HG02798 (cell line): ENCODE measurements around the gene SIPA1.
"Not testable (repeated sequence)": the region's sequence is repeated elsewhere in the genome, so short reads cannot be mapped to it uniquely, and the experiment has no call there.

Experiments used
- ATAC-seq: cut with Tn5 transposase; IDR thresholded peaks from one replicate; pipeline ENCODE4 v1.9.1; 2021; ENCODE audit warnings: mild to moderate bottlenecking; ENCODE audit not compliant: unreplicated experiment, poor library complexity

The SIPA1 gene

DNA sequence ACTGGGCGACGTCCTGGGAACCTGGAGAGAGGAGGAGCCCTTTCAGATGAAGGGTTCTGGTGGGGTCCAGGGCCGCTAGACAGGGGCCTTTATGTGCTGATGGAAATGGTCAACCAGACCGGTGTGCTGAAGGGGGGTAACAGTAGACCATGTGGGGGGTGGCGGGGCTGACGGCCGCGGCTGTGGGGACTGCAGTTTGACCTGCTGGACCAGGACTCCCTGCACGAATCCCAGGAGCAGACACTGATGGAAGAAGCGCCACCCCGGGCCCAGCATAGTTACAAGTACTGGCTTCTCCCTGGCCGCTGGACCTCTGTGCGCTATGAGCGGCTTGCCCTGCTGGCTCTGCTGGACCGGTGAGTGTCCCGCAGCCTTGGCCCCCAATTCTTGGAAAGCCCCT is 15.9 kb upstream of the SIPA1 start:
- no peak for ATAC-seq

DNA sequence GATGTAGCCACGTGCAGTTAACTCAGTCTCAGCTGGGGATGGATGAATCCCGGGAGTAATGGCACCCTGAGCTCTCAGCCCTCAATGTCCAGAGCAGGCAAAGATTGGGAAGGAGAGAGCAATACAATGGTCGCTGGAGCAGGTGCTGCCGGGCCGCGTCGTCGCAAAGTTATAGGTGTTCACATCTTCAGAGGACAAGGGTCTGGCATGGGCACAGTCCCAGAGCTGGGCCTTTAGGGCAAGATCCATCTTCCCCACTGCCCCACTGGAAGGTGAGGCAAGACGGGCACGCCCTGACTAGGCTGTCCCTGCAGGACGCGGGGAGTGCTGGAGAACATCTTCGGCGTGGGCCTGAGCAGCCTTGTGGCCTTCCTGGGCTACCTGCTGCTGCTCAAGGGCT is 14.7 kb upstream of the SIPA1 start:
- ATAC-seq = no peak

DNA sequence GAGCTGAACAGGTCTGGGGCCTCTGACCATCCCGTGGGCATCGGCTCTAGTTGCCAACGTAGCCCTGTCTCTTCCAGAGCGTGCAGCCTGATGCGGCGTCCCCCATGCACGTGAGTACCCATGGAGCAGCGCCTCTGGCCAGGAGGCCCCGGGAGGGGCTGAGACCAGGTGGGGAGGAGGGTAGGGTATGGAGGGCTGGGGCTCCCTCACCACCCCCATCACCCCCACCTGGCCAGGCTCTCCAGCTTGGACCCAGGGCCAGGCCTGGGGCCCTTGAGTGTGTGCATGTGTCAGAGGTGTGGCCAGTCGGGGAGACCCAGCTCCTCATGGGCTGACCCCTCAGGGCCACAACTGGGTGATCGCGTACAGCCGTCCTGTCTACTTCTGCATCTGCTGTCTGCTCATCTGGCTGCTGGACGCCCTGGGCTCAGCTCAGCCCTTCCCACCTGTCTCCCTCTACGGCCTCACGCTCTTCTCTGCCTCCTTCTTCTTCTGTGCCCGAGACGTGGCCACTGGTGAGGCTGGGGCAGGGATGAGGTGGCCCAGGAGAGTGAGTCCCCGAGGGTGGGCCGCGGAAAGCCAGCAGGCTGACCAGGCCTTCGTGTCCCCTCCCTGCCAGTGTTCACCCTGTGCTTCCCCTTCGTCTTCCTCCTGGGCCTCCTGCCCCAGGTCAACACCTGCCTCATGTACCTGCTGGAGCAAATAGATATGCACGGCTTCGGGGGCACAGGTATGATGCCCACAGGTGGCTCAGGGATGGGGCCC is 13.9 kb upstream of the SIPA1 start:
- ATAC-seq = no peak

DNA sequence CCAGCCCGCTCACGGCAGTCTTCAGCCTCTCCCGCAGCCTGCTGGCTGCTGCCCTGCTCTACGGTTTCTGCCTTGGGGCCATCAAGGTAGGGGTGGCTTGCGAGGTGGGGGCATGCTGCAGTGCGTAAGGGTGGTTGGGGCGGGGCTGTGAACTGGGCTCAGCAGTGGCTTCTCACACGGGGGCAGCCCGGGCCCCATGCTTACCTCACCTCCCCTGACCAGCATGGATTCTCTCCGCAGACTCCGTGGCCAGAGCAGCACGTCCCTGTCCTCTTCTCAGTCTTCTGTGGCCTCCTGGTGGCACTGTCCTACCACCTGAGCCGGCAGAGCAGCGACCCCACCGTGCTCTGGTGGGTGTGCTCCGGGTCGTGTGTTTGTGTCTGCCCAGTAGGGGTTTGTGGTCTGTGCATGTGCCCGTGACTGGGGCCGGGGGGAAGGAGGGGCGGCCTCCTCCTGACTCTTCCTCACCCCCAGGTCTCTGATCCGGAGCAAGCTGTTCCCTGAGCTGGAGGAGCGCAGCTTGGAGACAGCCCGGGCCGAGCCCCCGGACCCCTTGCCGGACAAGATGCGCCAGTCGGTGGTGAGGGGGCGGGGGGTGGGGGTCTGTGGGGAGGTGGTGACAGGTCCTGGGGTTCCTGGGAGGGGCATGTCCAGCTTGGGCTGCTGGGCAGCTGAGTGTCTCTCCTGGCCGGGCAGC is 12.8 kb upstream of the SIPA1 start:
- ATAC-seq = no peak

DNA sequence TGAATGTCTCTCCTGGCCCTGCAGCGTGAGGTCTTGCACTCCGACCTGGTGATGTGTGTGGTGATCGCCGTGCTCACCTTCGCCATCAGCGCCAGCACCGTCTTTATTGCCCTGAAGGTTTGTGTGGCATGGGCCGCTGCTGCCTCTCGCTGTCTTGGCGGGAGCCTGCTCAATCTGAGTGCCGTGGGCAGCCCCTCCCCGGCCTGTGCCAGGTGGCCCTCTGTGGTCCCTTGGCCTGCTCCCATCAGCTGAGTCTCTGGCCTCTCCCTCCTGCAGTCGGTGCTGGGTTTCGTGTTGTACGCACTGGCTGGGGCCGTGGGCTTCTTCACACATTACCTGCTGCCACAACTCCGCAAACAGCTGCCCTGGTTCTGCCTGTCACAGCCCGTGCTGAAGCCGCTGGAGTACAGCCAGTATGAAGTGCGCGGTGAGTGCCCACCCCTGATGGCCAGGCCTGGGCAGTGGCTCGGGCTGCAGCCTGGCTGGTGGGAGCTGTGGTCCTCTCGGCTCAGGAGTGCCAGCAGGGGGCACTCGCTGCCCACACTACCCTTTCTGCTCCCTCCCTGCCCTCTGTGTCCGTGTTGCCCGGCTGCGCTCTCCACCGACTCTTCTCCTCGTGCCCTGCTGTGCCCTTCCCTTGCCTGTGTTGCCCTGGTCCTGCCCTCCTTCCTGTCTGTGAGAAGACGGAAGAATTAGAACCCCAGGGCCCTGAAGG is 12.1 kb upstream of the SIPA1 start:
- ATAC-seq = no peak

DNA sequence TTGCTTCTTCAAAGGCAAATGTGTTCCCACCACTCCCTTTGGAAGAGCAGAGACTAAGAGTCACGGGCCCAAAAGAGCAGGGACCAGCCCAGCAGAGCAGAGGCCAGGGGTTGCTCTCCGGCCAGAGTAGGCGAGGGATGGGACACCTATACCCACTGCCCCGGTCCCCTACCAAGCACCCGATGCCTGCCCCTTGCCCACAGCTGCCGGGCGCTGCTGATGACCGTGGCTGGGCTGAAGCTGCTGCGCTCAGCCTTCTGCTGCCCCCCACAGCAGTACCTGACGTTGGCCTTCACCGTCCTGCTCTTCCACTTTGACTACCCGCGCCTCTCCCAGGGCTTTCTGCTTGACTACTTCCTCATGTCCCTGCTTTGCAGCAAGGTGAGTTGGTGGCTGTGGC is 10.7 kb upstream of the SIPA1 start:
- ATAC-seq = no peak

DNA sequence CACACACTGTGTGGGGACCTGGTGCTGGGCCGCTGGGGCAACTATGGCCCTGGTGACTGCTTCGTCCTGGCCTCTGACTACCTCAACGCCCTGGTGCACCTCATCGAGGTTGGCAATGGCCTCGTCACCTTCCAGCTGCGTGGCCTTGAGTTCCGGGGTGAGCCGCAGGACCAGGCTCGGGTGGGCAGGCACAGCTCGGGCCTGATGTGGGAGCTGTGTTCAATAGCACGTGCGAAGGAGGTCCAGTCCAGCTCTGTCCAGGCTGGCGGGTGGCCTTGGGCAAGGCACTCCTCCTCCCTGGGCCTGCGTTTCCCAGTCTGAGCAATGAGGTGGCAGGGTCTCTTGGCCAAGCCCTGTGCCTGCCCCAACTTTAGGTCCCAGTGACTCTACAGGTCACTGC is 8.3 kb upstream of the SIPA1 start:
- no peak for ATAC-seq

DNA sequence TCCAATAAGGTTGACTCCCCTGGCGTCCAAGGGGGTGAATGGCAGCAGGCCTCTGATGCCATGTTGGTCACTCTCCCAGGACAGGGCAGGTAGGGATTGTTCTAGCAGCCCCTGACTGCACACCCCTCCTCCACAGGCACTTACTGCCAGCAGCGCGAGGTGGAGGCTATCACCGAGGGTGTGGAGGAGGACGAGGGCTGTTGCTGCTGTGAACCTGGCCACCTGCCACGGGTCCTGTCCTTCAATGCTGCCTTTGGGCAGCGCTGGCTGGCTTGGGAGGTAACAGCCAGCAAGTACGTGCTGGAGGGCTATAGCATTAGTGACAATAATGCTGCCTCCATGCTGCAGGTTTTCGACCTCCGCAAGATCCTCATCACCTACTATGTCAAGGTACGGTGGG is 7.7 kb upstream of the SIPA1 start:
- no peak for ATAC-seq

DNA sequence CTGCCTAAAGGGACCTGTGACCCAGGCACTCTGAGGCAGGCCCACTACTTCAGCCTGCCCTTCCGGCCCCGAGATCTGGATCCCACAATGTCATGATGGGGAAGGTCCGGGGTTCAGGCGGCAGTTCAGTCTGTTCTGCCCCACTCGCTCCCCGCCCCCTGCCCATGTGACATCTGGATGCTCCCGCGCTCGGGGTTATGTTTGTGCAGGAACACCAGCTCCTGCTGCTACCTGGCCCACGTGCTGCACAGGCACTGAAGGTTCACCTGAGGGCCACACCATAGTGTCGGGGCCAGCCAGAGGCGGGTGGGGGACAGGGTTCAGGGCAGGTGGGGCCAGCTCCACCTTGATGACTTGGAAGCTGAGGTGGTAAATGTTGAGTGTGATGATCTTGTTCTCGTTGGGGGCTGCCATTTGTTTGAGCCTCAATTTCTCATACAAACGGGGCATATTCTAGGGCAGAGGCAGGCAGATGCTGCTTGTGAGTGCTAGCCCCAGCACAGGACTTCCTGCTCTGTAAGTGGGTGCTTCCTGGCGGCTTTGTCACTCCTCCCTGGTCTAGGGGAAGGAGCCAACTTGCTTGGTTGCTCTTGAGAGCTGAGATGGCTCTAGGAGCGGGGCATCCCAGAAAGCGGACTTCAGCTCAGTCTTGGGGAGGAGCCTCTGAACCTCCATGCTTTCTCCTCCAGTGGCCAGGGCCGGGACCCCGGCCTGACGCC is 4.4 kb upstream of the SIPA1 start:
- no peak for ATAC-seq

DNA sequence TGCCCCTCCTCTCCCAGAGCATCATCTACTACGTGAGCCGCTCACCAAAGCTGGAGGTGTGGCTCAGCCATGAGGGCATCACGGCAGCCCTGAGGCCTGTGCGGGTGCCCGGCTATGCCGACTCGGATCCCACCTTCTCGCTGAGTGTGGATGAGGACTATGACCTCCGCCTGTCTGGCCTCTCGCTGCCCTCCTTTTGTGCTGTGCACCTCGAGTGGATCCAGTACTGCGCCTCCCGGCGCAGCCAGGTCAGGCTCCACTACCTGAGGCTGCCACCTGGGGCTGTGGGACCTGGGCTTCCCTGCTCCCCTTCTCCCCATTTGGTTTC is 3.8 kb upstream of the SIPA1 start:
- ATAC-seq = no peak

DNA sequence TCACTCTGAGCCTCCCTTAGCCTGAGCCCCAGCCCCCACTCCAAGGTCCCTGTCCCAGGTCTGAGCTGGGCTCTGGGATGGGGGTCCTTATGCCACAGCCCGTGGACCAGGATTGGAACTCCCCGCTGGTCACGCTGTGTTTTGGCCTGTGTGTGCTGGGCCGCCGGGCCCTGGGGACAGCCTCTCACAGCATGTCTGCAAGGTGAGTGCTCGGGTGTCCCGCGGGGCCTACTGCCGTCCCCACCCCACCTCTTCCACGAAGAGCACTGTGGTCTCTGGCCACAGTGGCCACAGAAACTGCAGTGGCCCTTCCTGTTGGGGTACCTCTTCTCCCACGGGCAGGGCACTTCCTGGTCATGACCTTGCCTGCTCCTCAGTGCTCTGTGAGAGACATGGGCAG is 3.5 kb upstream of the SIPA1 start:
- ATAC-seq = no peak

DNA sequence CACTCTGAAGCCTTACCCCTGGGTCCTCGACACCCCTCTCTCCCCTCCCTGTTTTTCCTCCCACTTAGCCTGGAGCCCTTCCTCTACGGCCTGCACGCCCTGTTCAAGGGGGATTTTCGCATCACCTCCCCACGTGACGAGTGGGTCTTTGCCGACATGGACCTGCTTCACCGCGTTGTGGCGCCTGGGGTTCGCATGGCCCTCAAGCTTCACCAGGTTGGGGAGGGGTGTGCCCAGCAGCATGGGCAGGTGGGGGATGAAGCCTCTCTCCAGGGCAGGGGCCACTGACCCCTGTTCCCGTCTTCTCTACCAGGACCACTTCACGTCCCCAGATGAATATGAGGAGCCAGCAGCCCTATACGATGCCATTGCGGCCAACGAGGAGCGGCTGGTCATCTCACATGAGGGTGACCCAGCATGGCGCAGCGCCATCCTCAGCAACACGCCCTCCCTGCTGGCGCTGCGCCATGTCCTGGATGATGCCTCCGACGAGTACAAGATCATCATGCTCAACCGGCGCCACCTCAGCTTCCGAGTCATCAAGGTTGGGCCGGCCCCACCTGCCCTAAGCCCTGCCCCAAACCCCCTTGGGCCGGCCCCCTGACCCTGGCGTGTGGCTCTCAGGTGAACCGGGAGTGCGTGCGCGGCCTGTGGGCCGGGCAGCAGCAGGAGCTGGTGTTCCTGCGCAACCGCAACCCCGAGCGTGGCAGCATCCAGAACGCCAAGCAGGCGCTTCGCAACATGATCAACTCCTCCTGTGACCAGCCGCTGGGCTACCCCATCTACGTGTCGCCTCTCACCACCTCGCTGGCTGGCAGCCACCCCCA is 2.8 kb upstream of the SIPA1 start:
- no peak for ATAC-seq

DNA sequence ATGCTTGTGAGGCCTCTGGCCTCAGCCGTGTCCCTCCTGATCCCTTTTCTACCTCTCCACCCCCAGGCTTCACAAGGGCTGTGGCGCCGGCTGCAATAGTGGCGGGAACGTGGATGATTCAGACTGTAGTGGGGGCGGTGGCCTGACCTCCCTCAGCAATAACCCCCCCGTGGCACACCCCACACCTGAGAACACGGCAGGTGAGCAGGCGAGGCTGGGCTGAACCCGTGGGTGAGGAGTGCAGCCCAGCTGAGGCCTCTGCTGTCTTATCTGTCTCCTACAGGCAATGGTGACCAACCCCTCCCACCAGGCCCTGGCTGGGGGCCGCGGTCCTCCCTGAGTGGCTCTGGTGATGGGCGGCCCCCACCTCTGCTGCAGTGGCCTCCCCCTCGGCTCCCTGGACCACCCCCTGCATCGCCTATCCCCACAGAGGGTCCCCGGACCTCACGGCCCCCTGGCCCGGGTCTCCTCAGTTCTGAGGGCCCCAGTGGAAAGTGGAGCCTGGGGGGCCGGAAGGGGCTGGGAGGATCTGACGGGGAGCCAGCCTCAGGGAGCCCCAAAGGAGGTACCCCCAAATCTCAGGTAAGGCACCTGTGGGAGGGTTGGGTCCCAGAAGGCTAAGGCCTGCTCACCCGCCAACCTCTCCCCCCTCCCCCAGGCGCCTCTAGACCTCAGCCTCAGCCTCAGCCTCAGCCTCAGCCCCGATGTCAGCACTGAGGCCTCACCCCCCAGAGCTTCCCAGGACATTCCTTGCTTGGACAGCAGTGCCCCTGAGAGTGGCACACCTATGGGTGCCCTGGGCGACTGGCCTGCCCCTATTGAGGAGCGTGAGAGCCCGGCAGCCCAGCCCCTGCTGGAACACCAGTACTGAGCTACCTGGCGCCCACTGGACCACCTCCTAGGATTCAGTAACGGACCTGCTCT is 1.5 kb upstream of the SIPA1 start:
- ATAC-seq = no peak

DNA sequence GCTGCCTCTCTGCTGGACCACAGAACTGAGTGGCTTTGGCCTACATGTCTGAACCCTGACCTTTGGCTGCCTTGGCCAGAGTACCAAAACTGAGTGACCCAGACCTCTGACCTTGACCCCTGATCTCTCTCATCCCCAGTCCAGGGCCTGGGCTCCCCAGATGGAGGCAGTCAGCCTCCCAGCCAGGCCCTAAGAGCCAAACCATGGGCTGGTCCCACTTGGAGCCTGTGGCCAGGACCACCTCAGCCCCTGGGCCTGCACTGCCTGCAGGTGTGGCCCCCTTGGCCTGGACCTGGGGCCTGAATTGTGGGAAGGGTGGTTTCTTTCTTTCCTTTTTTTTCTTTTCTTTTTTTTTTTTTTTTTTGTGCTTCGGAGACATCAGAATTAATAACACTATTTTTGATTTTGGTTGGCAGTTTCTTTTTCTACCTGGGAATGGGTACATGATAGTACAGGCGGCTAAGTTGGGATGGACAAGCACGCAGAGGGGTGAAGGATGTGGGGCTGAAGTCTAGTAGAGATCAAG is 806 bp upstream of the SIPA1 start:
- ATAC-seq = no peak

DNA sequence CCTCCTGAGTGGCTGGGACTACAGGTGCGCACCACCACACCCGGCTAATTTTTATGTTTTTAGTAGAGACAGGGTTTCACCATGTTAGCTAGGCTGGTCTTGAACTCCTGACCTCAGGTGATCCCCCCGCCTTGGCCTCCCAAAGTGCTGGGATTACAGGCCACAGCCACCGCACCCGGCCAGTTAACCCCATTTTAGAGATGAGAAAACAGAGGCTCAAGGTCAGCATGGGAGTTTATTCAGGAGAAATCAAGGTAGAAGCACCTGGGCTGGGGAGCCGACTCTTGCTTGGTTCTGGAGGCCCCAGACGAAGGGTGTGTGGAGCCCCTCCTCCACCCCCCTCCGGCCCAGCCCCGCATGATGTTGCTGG is 1.3 kb downstream of the SIPA1 start:
- ATAC-seq = not testable (repeated sequence)

DNA sequence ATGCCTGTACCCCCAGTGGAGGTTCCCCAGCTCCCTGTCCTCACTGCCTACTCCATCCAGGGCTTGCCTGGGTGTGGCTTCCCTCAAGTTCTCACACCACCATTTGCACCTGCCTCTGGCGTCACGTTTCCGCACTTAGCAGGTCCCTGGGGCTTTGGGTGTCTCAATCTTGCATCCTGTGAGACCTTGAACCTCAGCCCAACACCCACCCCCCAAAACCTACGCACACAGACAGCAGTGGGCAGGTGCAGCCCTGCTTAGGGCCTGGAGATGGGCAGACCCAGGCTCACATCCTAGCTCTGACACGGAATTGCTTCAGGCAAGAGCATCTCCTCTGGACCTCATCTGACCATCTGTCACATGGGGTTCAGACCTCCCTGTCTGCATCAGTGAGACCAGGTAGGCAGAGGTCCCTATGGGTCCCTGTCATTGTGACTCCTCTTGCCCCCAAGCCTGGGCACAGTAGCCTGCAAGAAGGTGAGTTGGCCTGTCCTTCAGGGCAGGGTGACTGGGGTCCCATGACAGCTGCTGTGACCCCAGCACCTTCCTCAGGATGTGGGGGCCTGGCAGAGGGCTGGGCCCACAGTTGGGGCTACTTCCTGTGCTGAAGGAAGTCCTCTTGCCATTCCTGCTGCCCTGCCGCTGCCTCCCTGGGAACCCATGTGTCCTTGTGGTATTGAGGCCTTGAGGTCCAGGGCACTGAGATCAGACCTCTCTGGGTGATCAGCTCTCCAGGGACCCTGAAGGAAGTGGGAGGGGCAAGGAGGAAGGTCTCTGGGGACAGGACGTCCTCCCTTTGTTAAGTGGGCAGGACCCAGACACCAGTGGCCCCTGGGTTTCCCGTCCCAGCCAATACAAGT is 2.0 kb downstream of the SIPA1 start:
- no peak for ATAC-seq

DNA sequence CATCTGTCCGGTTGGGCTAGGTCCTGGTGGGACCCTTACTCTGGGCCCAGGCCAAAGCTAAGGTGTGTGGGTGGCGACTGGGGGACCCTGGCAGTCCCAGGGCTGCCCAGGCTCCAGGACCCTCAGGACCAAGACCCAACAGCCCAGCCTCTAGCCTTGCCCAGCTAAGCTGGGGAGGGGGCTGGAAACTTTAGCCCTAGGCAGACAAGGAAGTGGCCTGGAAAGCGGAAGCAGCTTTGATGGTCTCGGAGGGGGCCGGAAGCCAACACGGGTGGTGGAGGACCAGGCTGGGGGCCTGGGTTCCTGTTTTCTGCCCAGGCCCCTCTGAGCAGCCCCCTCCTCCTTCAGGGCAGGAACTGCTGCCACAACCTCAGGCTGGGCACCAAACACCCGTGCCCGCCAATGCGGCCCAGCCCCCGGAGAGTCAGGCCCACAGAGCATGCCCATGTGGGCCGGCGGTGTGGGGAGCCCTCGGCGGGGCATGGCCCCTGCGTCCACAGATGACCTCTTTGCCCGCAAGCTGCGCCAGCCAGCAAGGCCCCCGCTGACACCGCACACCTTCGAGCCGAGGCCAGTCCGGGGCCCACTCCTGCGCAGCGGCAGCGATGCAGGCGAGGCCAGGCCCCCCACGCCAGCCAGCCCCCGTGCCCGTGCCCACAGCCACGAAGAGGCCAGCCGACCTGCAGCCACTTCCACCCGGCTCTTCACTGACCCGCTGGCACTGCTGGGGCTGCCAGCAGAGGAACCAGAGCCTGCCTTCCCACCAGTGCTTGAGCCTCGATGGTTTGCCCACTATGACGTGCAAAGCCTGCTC is 2.8 kb downstream of the SIPA1 start:
- no peak for ATAC-seq
